Erythroblast (primary cell): ENCODE measurements around the gene FAM50B.

Experiments used
- GATA1 ChIP-seq: IDR thresholded peaks from 2 replicates; pipeline ENCODE4 v1.6.1; 2011; ENCODE audit warnings: low read depth, mild to moderate bottlenecking, control low read depth, low read length, moderate library complexity
- POLR2A ChIP-seq: IDR thresholded peaks from 2 replicates; pipeline ENCODE4 v1.6.1; 2011; ENCODE audit warnings: mild to moderate bottlenecking, low read length

- TF ChIP-seq POLR2A (no peak), GATA1 (no peak)
These were observed 33.3 kb downstream of the FAM50B start for GRCh38 chr6:3882431-3882830.
